NCI-H2107 treated with DMSO at 0.1 percent for 48 hours (cell line): ENCODE data around the gene GABBR1.
"Not testable (repeated sequence)": the region's sequence is repeated elsewhere in the genome, so short reads cannot be mapped to it uniquely, and the experiment has no call there.

Experiments
- DNase-seq: peaks from one replicate; lab custom pipeline; 2025; ENCODE audit not compliant: unreplicated experiment; lab: John Stamatoyannopoulos, UW

Gene GABBR1

GRCh38 chr6:29632789-29633533, at the start of gene GABBR1:
TSS of gene GABBR1 (minus strand) at chr6:29633183. CDS start at chr6:29632385, 798 bp downstream.
- DNase-seq: peak; percentile 46

- no peak for DNase-seq
These were observed 48.8 kb upstream of the GABBR1 start for GRCh38 chr6:29681811-29682210.

DNA sequence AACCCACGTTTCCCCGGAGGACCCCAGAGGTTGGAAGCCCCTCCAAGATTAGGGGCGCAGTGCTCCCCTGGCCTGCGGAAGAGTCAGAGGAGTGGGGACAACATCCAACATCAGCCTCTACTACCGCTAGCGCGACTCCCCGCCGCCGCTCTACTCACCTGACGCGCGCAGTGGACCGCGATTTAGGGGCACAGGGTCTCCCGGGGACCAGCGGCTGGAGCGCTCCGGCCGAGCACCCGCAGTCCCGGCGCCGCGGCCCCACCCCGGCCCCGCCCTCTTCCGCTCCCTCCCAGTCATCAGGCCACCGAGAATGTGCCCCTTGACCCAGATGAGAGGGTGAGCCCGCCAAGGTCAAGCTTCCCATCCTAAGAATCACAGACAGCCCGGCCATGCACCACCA, 47.9 kb upstream of the GABBR1 start, which contains the start of gene ZFP57:
Gene ZFP57, minus strand, starts transcription at position 249 of the 400 bp plus-strand sequence. CDS start 4,149 bp downstream, outside the sequence.
- DNase-seq: no peak

DNA sequence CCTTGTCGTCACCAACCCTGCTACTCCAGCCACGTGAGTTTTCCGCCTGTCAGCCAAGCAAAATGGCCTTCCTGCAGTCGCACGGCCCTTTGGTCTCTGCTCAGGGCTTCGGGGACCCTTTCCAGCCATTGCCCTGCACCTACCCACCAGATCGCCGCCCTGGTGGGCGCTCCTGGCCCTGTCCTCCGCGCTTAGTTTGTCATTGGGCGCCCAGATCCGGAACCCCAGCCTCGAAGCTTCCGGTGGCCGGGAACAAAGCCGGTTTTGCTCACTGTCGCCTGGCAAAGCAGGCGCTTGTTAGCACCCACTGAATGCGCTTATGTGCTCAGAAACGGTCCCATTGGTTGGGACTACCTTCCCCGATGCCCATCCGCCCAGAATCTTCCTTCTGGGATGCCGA, 47.4 kb upstream of the GABBR1 start:
- DNase-seq: no peak

DNA sequence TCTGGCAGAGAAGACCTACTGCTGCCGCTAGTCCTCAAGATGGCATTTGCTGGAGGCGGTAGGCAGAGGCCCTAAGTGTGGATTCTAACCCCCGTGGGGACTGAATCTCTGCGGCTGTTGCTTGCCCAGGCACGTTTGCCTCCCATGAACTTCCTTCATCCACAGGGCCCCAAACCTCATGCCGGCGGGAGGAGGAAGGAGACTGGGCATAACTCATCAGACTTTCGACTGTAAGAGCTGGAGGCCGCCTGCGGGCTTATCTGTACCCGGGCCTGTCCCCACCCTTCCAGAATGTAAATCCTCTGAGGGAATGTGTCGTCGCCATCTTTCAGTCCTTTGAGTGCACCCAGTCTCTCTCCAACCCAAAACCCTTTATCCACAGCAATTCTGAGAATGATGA, 47.0 kb upstream of the GABBR1 start:
- DNase-seq: no peak

- no peak for DNase-seq
These were observed 45.1 kb upstream of the GABBR1 start for GRCh38 chr6:29678114-29678513.

- no peak for DNase-seq
These were observed 44.1 kb upstream of the GABBR1 start for GRCh38 chr6:29676981-29677601.

- no peak for DNase-seq
These were observed 42.6 kb upstream of the GABBR1 start for GRCh38 chr6:29675561-29675960.

GRCh38 chr6:29674008-29674407, 41.0 kb upstream of the GABBR1 start:
- no peak for DNase-seq

DNA sequence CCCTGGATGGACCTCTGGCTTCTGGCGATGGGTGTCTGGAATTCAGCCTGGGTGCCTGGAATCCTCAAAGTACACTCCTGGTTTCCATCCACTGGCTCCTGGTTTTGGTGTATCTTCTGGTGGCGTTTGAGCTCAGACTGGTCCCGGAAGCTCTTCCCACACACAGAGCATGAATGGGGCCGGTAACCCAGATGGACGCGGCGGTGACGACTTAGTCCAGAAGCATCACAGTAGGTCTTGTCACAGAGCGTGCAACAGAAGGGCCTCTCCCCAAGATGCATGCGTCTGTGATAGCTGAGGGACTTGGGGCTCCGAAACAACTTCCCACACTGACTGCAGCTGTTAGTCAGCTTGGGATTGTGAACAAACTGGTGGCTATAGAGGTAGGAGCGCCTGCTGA, 40.2 kb upstream of the GABBR1 start:
- DNase-seq: no peak

- not testable (repeated sequence) for DNase-seq
These were observed 39.1 kb upstream of the GABBR1 start for GRCh38 chr6:29672116-29672515.

DNA sequence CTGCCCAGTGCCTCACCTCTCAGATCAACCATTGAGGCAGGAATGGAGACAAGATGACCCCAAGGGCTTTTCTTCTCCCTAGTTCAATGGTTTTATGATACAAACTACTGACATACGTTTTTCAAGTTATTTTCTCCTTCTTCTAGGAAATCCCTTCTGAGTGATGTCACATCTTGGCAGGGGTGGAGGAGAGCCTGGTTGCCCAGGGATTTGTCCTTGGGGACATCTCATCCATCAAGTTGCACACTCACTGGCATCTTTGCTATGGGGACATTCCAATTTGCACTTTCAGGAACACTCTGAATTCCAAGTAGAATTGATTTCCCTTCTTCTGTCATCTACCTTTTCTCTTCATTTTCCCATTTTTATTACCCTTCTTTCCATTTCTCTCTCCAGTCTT, 38.0 kb upstream of the GABBR1 start:
- no peak for DNase-seq

DNA sequence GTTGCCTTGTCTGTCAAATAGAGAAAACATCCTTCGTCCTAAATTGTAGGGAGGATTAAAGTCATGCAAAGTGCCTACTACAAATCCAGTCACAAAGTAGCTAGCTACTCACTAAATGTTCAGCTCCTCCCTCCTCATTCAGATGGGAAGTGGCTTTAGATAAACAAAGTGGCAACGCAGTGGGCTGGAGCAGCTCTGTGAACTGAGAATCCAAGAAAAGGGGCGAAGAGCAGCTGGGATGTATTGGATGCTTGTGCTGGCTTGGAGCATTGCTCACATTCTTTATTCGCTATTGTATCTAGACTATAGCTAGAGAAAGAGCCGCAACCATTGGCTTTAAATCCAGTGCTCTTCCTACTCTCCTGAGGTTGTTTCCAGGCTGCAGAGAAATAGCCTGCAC, 34.2 kb upstream of the GABBR1 start:
- DNase-seq: no peak

DNA sequence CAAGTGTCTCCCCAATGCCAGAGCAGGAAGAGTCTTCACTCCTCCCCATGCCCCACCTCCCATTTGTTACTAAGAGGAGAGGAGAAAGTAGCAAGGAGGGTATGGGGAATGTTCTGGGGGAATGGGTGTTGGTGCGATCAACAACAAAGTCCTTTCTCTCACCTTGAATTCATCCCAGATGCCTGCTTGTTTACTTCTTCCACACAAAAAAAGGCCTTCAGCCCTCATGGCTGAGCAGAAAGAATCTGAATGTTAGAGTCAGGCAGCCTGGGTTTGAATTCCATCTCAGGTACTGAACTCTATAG, 33.8 kb upstream of the GABBR1 start:
- no peak for DNase-seq

GRCh38 chr6:29665942-29666825, 33.2 kb upstream of the GABBR1 start:
- DNase-seq: no peak

- no peak for DNase-seq
These were observed 30.5 kb upstream of the GABBR1 start for GRCh38 chr6:29663300-29664042.

- not testable (repeated sequence) for DNase-seq
These were observed 28.6 kb upstream of the GABBR1 start for GRCh38 chr6:29661502-29662141.

GRCh38 chr6:29661071-29661470, 28.1 kb upstream of the GABBR1 start:
- no peak for DNase-seq

DNA sequence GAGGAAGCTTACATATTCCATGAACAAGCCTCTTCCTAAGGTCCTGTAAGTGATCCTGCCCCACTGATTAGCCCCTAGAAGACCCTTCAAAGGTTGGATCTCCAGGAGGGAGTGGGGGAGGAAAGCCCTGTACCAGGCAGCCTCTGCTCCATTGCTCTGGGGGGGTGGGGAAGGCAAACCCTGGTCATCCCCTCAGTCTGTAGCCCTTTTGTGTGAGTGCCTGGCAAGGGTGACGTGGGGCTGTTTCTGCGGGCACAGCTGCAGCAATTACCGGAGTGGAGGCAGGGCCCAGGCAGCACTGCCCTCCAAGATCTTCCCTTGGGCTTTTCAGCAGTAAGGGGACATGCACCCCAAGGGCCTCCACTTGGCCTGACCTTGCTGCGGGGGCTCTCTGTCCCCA, 23.8 kb upstream of the GABBR1 start, which contains the start of gene MOG:
Gene MOG, plus strand, starts transcription at position 295 of the 400 bp plus-strand sequence. CDS start 118 bp downstream, outside the sequence.
- DNase-seq: no peak

DNA sequence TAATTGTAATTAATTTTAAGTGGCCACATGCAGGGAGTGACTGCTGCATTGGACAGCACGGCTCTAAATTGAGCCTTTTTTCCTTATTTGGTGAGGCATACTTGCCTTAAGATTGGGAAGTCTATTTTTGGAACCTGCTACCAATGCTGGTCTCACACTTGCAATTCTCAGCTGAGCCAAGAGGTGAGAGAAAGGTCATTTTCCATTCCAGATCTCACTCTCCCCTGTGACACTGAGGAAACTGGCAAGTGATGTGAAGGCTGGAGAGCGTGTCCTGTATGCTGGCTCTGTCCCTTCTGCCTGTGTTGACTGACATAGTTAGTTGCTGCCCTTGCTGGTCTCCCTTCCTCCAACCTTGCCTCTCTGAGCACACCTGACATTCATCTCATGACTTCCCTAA, 23.2 kb upstream of the GABBR1 start:
- no peak for DNase-seq
